GM18505 (cell line): ENCODE results near the gene CFAP58.
"Not testable (repeated sequence)": the region's sequence is repeated elsewhere in the genome, so short reads cannot be mapped to it uniquely, and the experiment has no call there.

ENCODE experiments used
- ATAC-seq: cut with Tn5 transposase; IDR thresholded peaks from one replicate; pipeline ENCODE4 v1.9.1; 2021; ENCODE audit not compliant: unreplicated experiment
- POLR2A ChIP-seq: IDR thresholded peaks from 4 replicates; pipeline ENCODE4 v1.6.1; 2011; ENCODE audit warnings: borderline replicate concordance; ENCODE audit not compliant: insufficient read depth, insufficient read length; ENCODE audit errors: extremely low read depth

The CFAP58 gene

GRCh38 chr10:104452977-104453376 lies 99.3 kb downstream of the CFAP58 start:
- ATAC-seq = no peak
- TF ChIP-seq POLR2A = no peak

GRCh38 chr10:104456802-104457542 lies 103.3 kb downstream of the CFAP58 start:
- ATAC-seq = peak; percentile 65
- no peak for TF ChIP-seq POLR2A

GRCh38 chr10:104457543-104457828 lies 103.9 kb downstream of the CFAP58 start:
- TF ChIP-seq POLR2A = no peak
- ATAC-seq = no peak

GRCh38 chr10:104465575-104465974 lies 111.9 kb downstream of the CFAP58 start:
- ATAC-seq = not testable (repeated sequence)

GRCh38 chr10:104468818-104469217 lies 115.2 kb downstream of the CFAP58 start:
- ATAC-seq = not testable (repeated sequence)

- ATAC-seq = no peak
- TF ChIP-seq POLR2A = no peak
These were observed 118.9 kb downstream of the CFAP58 start for GRCh38 chr10:104472505-104472904.

- no peak for ATAC-seq
- TF ChIP-seq POLR2A = no peak
These were observed 119.5 kb downstream of the CFAP58 start for GRCh38 chr10:104472957-104473745.

GRCh38 chr10:104478380-104478779 lies 124.7 kb downstream of the CFAP58 start:
- no peak for ATAC-seq
- no peak for TF ChIP-seq POLR2A

GRCh38 chr10:104479906-104480593 lies 126.4 kb downstream of the CFAP58 start:
- no peak for TF ChIP-seq POLR2A
- no peak for ATAC-seq

- no peak for TF ChIP-seq POLR2A
- no peak for ATAC-seq
These were observed 127.2 kb downstream of the CFAP58 start for GRCh38 chr10:104480797-104481196.

GRCh38 chr10:104483582-104483981 lies 129.9 kb downstream of the CFAP58 start:
- ATAC-seq = no peak
- no peak for TF ChIP-seq POLR2A

- no peak for ATAC-seq
- TF ChIP-seq POLR2A = no peak
These were observed 132.0 kb downstream of the CFAP58 start for GRCh38 chr10:104485632-104486031.

- no peak for ATAC-seq
- no peak for TF ChIP-seq POLR2A
These were observed 133.2 kb downstream of the CFAP58 start for GRCh38 chr10:104486803-104487202.
